ENCODE measurements around the gene HAT1. TPM values are rescaled to one million over a fixed set of nuclear protein-coding genes. Genes with fewer than 3 reads are reported as not detected.
"Not testable (repeated sequence)": the region's sequence is repeated elsewhere in the genome, so short reads cannot be mapped to it uniquely, and the experiment has no call there.

The HAT1 gene
- total RNA-seq, 1 donor from 2014 or later: 33.8 TPM

GRCh38 chr2:171979103-171979502 lies 56.8 kb downstream of the HAT1 start:
- TF ChIP-seq CTCF (IDR thresholded peaks at IDR 0.05; ENCODE audit: unreplicated experiment): no peak
- no peaks in the 10 kb centered on the region for H3K27me3 Mint-ChIP-seq (ENCODE audit: low read depth)
- no peaks in the 10 kb centered on the region for H3K4me1 Mint-ChIP-seq
- no peak overlapping the region for H3K27ac Mint-ChIP-seq
- peaks cover 50% of the 10 kb centered on the region for H3K36me3 Mint-ChIP-seq
- no peak for DNase-seq (ENCODE audit: low spot score in 2 of 2, unreplicated experiment in 2 of 2)
- no peak overlapping the region for H3K4me3 Mint-ChIP-seq
- peaks cover 7% of the 10 kb centered on the region for H3K9me3 Mint-ChIP-seq

GRCh38 chr2:171983924-171984323 lies 61.7 kb downstream of the HAT1 start:
- not testable (repeated sequence) for H3K9me3 Mint-ChIP-seq; H3K27ac Mint-ChIP-seq; H3K4me3 Mint-ChIP-seq; H3K27me3 Mint-ChIP-seq (ENCODE audit: low read depth); H3K4me1 Mint-ChIP-seq; DNase-seq (ENCODE audit: low spot score in 2 of 2, unreplicated experiment in 2 of 2)
- H3K36me3 Mint-ChIP-seq: peaks cover 20% of the 10 kb centered on the region

GRCh38 chr2:171985076-171985475 lies 62.8 kb downstream of the HAT1 start:
- TF ChIP-seq CTCF (IDR thresholded peaks at IDR 0.05; ENCODE audit: unreplicated experiment): no peak
- H3K27me3 Mint-ChIP-seq (ENCODE audit: low read depth): no peaks in the 10 kb centered on the region
- H3K27ac Mint-ChIP-seq: no peak overlapping the region
- no peak for DNase-seq (ENCODE audit: low spot score in 2 of 2, unreplicated experiment in 2 of 2)
- H3K9me3 Mint-ChIP-seq: peaks cover 4% of the 10 kb centered on the region
- no peak overlapping the region for H3K4me3 Mint-ChIP-seq
- no peaks in the 10 kb centered on the region for H3K4me1 Mint-ChIP-seq
- peaks cover 15% of the 10 kb centered on the region for H3K36me3 Mint-ChIP-seq

- Mint-ChIP-seq H3K27ac (no peak overlapping the region), H3K4me3 (no peak overlapping the region), H3K27me3 (ENCODE audit: low read depth) (no peaks in the 10 kb centered on the region), H3K4me1 (no peaks in the 10 kb centered on the region), H3K9me3 (peaks cover 4% of the 10 kb centered on the region), H3K36me3 (peaks cover 15% of the 10 kb centered on the region)
- no peak for DNase-seq (ENCODE audit: low spot score in 2 of 2, unreplicated experiment in 2 of 2)
- no peak for TF ChIP-seq CTCF (IDR thresholded peaks at IDR 0.05; ENCODE audit: unreplicated experiment)
These were observed 64.5 kb downstream of the HAT1 start for GRCh38 chr2:171986778-171987177.

- H3K4me1 Mint-ChIP-seq: no peaks in the 10 kb centered on the region
- no peak for DNase-seq (ENCODE audit: low spot score in 2 of 2, unreplicated experiment in 2 of 2)
- peaks cover 2% of the 10 kb centered on the region for H3K27me3 Mint-ChIP-seq (ENCODE audit: low read depth)
- no peak overlapping the region for H3K27ac Mint-ChIP-seq
- TF ChIP-seq CTCF (IDR thresholded peaks at IDR 0.05; ENCODE audit: unreplicated experiment): no peak
- H3K9me3 Mint-ChIP-seq: no peaks in the 10 kb centered on the region
- H3K4me3 Mint-ChIP-seq: no peak overlapping the region
- no peaks in the 10 kb centered on the region for H3K36me3 Mint-ChIP-seq
These were observed 68.8 kb downstream of the HAT1 start for GRCh38 chr2:171991027-171991426.

- DNase-seq (ENCODE audit: low spot score in 2 of 2, unreplicated experiment in 2 of 2): no peak
- peaks cover 16% of the 10 kb centered on the region for H3K4me1 Mint-ChIP-seq
- H3K36me3 Mint-ChIP-seq: no peaks in the 10 kb centered on the region
- no peak overlapping the region for H3K4me3 Mint-ChIP-seq
- TF ChIP-seq CTCF (IDR thresholded peaks at IDR 0.05; ENCODE audit: unreplicated experiment): no peak
- H3K27me3 Mint-ChIP-seq (ENCODE audit: low read depth): peaks cover 14% of the 10 kb centered on the region
- no peak overlapping the region for H3K27ac Mint-ChIP-seq
- H3K9me3 Mint-ChIP-seq: no peaks in the 10 kb centered on the region
These were observed 73.3 kb downstream of the HAT1 start for GRCh38 chr2:171995586-171995985.
